DMS114 treated with DMSO at 0.1 percent for 48 hours (cell line): ENCODE data around the gene TECRL.

Source experiments
- DNase-seq: peaks from one replicate; lab custom pipeline; 2025; ENCODE audit not compliant: unreplicated experiment; lab: John Stamatoyannopoulos, UW

TECRL gene, protein sequence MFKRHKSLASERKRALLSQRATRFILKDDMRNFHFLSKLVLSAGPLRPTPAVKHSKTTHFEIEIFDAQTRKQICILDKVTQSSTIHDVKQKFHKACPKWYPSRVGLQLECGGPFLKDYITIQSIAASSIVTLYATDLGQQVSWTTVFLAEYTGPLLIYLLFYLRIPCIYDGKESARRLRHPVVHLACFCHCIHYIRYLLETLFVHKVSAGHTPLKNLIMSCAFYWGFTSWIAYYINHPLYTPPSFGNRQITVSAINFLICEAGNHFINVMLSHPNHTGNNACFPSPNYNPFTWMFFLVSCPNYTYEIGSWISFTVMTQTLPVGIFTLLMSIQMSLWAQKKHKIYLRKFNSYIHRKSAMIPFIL

DNA sequence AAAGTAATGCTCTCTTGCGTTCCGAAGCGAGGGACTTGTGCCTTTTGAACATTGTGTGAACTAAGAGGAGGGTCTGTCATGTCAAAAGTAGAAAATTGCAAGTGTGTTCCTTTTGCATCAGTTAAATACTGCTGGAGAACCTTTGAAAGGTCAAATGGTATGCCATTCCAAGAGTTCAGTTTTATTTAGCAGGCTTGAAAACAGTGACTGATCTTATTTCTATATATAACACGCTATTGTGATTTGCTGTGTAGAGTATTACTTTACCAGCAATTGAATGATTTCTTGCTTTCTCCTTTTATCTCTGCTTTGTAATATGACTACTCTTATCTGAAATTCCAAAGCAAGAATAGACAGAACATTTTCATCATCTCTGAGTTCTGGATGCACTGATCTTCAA is at the start of gene TECRL:
TSS of gene TECRL (minus strand) at position 151 of the 400 bp plus-strand sequence. CDS start at position 52, 99 bp downstream.
- DNase-seq = no peak

DNA sequence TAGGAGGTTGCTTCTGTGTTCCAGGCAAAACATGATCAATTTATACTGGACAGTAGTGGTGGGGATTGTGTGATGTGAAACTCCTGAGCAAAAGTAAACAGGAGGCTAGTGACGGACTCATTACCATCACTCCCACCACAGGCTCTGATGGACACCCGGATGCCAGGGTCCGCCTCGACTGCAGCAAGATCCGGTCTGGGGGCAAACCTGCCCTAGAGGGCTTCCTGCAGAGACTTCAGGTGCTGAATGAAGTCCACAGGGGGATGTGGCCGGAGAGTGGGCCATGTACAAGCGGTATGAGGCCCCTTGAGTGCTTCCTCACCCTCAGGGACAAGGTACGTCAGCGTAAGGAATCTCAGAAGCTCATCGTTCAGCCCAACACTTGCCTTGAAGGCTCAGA is 23.4 kb upstream of the TECRL start:
- no peak for DNase-seq

DNA sequence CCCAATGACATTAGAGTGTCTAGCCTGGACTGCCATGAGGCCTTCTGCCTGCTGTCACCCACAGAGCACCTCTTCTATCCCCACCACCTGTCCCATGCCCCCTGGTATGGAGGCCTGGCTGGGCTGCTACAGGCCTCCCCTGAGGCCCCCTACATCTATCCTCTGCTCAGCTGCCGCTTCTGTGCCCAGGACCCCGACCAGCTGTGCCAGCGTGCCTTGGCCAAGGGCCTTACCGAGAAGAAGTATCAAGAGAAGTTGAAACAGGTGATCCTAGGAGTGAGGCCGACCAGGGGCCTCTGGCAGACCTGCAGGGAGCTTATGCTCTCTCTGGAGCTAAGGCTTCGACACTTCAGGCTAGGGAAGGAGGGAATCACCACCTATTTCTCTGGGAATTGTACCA is 21.7 kb upstream of the TECRL start:
- DNase-seq = no peak

GRCh38 chr4:64417974-64418373 is 8.7 kb upstream of the TECRL start:
- DNase-seq = no peak

DNA sequence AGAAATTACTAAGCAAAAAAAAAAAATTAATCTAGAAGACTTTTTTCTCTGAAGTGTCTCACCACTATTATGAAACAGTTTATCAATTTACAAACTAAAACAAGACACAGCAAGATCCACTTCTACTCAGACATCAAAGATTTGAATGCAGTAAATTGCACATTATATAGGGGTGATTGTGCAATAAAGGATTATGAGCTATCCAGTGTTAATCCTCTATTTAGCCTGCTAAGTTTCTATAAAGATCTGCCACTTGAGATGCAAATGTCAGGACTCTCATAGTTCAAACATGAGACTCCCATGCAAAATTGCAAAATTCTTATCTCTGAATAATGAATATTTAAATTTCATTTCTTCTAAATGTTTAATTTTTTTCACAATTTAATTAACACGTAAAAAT is 2.2 kb downstream of the TECRL start:
- DNase-seq = no peak

DNA sequence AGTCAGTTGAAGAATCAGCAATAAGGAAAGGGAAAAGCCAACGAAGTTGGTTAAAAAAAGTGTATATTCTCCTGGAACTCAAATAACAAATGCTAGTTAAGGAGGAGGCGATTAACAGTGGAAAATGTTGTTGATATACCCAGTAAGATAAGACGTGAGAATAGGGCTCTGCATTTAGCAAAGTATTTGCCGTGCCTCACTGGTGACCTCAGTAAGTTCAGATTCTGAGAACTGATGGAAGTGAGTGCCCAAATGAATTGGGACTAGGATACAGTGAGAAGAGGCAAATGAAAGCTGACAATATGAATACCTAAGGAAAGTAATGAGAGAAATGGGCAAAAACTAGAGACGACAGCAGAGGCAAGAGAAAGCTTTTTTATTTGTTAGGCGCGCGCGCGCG is 3.5 kb downstream of the TECRL start:
- DNase-seq = no peak

GRCh38 chr4:64402684-64403083 is 6.6 kb downstream of the TECRL start:
- no peak for DNase-seq

- DNase-seq = no peak
Observed at GRCh38 chr4:64399313-64400109, 9.7 kb downstream of the TECRL start.

DNA sequence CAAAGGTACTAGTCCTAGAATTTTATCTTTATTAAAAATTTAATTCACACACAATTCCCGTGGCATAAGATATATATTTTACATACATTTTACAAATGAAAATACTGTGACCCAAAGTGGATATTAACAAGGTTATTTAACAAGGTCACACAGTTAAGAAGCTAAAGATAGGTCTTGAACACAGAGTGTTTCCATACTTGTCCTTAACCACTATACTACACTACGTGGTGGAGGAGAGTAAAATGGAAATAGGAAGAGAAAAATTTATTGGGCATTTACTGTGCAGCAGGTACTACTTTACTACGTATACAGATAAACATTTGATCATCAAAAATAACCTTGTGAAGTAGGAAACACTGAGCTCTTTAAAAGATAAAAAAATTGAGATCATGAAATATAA is 14.8 kb downstream of the TECRL start:
- DNase-seq = no peak

- no peak for DNase-seq
Observed at GRCh38 chr4:64388252-64388651, 21.0 kb downstream of the TECRL start.

GRCh38 chr4:64385220-64385619 is 24.0 kb downstream of the TECRL start:
- DNase-seq = no peak

- DNase-seq = no peak
Observed at GRCh38 chr4:64384237-64385203, 24.7 kb downstream of the TECRL start.

DNA sequence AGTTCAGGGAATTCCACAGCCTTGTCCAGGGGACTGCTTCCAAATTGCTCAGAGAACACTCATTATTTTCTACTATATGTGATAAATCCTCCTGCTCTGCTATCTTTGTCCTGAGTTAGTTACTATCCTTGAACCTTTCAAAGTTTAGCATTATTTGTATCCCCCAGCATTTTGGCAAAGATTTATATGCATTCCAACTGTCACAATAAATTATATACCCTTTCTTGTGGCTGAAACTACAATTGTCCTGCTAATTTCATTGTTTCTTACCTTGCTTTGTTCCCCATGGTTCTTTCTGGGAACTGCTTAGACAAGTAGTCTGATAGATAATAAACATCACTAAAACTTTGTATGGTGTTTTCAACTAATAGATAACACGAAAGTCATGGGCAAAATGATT is 40.5 kb downstream of the TECRL start:
- DNase-seq = no peak

DNA sequence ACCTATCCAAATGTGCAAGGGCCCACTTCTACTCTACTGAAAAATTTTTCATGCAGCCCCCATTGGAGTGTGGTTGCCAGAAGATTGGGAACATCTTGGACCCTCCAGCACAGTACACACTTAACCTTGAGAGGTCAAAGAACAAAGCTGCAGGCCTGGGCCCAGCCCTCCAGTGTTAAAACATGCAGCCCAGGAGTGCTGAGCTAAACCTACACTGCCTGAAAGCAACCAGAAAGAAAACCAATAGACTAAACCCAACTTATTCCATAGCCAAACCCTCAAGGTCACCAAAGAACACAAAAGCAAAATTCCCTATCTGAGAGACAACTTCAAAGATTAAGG is 47.9 kb downstream of the TECRL start:
- no peak for DNase-seq

DNA sequence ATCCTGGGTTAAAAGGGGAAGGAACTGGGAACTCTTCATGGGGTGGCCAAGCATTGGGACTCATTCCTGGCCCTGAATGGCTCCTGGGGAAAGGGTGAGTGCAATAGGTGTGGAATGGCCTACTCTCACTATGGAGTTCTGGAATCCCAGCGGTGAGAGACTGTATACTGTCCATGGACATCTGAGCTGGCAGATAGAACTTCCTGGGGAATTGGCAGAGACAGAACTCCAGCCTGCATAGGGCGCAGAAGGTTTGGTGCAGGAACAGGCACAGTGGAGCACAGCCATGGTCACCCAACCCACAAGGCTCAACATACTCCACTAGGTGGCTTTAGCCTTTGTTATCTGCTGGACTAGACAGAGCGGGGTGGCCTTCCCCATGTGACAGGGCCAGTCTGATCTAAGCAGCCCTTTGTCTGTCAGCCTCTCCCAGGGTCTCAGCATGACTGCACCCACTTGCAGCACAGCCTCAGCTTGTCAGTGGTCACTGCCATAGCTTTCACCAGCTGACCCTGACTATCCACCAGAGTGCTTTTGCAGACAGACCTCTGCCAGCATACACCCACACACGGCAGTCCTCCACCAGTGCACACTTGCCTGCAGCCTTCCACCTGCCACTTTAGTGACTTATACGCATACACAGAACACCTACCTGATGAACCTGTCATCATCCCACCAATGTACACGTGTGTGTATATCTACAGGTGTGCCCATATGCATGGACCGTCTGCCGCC is 48.4 kb downstream of the TECRL start:
- no peak for DNase-seq

DNA sequence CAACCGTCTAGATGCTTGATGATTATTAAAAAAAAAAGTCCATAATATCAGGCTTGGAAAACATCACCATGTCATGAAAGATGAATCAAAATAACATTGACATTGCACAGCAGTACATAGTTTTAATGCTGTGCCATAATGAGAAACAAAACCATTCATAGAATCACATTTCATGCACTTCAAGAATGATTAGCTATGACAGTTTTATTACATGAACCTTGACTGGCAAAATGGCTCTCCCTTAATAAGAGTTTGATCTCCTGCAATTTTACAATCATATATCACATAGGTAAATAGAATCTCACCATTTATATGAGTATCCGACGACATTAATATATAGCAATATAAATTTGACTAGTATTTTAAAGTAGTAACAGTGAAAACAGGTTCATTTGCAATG is 49.8 kb downstream of the TECRL start:
- DNase-seq = no peak

DNA sequence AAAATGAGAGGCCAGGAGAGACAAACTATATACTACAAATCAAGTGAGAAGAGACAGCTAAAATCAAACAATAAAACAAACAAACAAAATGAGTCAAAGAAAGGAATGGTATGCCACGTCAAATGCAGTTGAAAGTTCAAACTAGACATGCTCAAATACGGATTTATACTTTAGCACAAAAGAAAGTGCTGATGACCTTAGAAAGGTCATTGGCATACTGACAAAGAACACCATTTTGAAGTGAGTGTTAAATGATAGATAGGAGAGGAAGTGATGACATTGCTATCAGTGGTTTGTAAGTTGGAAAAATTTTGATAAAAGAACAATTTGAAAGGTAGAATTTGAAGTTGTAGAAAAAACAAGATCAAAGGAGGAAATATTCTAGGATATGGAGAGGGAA is 55.3 kb downstream of the TECRL start:
- no peak for DNase-seq

DNA sequence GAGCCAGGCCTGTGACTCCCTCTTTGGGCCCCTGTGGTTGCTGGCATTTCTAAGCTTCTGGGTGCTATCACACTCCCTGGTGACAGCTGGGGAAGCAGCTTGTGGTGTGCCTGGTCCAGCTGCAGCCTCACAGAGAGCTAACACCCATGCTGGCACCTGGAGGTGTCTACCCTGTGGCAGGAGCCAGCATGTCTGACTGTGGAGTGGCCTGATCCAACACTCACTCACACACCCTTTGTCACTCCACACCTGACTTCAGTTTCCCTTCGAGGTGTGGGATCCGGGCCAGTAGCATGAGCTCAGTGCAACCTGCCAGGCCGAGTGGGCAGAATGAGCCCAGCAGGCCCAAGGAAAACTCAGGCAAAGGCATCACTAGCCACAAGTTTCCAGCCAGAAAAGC is 67.5 kb downstream of the TECRL start:
- no peak for DNase-seq

DNA sequence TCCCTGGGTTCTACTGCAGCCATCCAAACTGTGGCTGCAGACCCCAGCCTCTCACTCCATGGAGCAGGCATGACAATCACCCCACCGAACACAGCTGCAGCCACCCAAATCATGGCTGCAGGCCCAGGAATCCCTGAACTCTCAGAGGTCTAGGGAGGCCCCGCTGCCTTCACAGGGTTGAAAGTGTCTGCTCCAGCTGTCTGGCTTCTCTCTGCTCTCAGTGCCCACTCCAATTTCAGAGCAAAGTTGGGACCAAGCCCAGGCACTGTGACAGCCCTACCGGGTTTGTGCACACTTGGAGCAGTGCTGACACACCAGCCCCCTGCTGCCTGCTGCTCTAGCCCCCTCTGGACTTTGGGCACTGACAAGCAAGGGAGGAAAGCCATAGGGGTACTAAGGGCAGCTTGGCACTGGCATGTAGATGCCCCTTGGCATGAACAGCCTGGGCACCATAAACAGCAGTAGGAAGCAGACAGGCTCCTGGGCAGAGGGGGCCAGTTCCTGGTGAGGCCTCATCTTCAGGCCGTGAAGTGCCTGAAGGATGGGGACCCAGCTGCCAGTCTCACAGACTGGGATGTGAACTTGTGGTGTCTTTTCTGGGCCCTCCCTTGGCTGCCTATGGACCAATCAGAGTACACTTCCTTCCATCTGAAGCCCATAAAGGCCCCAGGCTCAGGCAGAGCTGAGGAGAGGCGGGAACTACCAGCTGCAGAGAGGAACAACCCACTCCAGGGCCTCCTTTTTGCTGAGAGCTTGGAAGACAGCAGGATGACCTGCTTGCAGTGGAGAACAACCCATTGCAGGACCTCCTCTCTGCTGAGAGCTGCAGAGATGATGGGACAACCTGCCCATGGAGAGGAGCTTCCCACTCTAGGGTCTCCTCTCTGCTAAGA is 68.8 kb downstream of the TECRL start:
- DNase-seq = no peak

DNA sequence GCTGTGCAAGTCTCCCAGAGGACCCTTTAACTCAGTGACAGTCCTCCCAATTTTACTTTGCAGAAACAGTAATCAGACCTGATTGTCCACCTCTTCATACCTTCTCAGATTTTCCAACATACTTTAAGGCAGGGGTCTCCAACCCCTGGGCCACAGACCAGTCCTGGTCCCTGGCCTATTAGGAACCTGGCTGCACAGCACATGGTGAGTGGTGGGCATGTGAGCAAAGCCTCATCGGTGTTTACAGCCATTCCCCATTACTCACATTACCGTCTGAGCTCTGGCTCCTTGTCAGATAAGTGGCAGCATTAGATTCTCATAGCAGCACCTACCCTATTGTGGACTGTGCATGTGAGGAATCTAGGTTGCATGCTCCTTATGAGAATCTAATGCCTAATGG is 74.3 kb downstream of the TECRL start:
- DNase-seq = no peak
